VCaP (cell line): ENCODE measurements around the gene MAGEL2.

Source experiments
- H3K27ac ChIP-seq: fragments of 450-650 bp; 2 replicates; pipeline ENCODE4 v1.5.1; 2017
- CTCF ChIP-seq: fragments of 450-650 bp; conservative IDR thresholded peaks from 2 replicates; pipeline ENCODE4 v1.5.1; 2017; ENCODE audit warnings: mild to moderate bottlenecking, moderate library complexity

Gene MAGEL2

DNA sequence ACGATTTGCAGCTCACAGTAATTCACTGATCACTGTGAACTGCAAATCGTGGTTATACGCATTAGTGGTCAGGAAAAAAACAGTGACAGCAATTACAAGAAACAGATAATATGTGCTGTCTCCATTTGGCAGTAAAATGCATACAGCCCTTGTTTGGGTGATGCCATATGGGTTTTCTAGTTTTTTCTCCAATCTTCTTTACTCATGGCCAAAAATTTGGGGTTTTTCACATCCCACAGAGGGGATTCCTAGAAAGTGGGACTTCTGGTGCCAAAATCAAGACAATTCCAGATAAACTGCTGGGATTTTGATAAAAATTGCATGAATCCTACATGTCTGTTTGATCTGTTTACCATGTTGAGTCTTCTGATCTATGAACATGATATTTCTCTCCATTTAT is 23.8 kb upstream of the MAGEL2 start:
- no peak for TF ChIP-seq CTCF
- H3K27ac ChIP-seq, result no peak overlapping the region

DNA sequence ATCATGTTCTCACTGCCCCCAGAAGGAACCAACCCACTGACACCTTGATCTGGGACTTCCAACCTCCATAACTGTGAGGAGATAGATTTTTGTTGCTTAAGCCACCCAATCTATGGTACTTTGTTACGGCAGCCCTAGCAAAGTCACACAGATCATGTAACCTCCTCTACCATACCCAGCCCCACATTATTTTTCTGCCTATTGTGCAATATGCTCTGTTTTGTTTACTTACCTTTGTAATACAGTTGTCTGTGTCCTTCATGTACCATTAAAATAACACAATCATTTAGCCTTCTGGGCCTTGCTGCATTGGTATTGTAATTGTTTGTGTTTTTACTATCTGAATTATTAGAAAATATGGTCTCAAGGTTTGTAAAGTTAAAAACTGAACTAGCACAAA is 23.3 kb upstream of the MAGEL2 start:
- H3K27ac ChIP-seq, result no peak overlapping the region
- TF ChIP-seq CTCF, result no peak

DNA sequence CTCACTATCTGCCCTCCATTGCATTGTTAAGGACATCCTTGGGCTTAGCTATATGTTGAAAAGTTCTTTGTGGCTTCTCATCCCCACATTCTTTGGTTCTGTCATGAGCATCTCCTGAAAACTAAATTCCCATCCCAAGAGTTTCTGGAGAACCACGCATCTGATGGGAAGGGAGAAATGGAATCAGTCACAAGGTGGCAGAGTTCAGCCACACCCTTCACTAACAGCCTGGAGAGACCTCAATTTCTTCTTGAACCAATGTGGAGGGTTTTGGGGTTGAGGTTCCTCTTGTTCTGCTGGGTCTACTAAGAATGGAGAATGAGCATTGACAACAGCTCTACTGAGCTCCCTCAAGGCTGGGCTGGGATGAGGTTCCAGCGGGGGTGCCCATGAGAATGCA is 15.6 kb upstream of the MAGEL2 start:
- H3K27ac ChIP-seq, result no peak overlapping the region
- TF ChIP-seq CTCF, result 0 out of 2 replicates have a peak, but pooled peaks have one; percentile 23

GRCh38 chr15:23648920-23649515 is 1.4 kb upstream of the MAGEL2 start:
- peak; percentile 86 for TF ChIP-seq CTCF

GRCh38 chr15:23647001-23647295 is 719 bp downstream of the MAGEL2 start:
- TF ChIP-seq CTCF, result no peak
- no peak overlapping the region; the same call in 1 of the 2 replicates for H3K27ac ChIP-seq

More at GRCh38 chr15:23648920-23649515, 1.4 kb upstream of the MAGEL2 start:
- H3K27ac ChIP-seq, result no peak overlapping the region

DNA sequence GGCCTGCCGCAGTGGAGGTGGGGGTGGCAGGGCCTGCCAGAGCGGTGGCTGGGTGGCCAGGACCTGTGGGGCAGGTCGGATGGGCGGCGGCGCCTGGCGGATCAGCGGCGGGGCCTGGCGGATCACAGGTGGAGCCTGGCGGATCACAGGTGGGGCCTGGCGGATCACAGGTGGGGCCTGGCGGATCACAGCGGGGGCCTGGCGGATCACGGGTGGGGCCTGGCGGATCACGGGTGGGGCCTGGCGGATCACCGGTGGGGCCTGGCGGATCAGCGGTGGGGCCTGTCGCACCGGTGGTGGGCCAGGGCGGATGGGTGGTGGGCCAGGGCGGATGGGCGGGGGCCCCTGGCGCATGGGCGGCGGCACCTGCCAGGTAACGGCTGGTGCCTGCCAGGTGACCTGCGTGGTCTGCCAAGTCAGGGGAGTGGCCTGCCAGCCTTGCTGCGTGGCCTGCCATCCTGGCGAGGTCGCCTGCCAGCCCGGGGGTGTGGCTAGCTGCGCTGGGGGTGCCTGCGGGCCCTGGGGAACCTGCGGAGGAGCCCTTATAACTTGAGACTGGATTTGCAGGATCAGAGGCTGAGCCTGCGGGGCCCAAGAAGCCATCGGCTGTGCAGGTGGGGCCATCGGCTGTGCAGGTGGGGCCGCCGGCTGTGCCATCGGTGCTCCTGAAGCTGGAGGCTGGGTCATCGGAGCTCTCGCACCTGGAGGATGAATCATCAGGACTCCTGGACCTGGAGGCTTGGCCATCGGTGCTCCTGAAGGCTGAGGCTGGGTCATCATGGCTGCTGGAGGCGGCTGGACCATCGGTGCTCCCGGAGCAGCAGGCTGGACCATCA is 1.3 kb downstream of the MAGEL2 start:
- TF ChIP-seq CTCF, result no peak
- no peak overlapping the region for H3K27ac ChIP-seq

GRCh38 chr15:23645371-23646164 is 2.1 kb downstream of the MAGEL2 start:
- peak; percentile 81 for TF ChIP-seq CTCF
- H3K27ac ChIP-seq, result no peak overlapping the region
